ENCODE data around the gene PAQR3.

PAQR3 gene, protein sequence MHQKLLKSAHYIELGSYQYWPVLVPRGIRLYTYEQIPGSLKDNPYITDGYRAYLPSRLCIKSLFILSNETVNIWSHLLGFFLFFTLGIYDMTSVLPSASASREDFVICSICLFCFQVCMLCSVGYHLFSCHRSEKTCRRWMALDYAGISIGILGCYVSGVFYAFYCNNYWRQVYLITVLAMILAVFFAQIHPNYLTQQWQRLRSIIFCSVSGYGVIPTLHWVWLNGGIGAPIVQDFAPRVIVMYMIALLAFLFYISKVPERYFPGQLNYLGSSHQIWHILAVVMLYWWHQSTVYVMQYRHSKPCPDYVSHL

DNA sequence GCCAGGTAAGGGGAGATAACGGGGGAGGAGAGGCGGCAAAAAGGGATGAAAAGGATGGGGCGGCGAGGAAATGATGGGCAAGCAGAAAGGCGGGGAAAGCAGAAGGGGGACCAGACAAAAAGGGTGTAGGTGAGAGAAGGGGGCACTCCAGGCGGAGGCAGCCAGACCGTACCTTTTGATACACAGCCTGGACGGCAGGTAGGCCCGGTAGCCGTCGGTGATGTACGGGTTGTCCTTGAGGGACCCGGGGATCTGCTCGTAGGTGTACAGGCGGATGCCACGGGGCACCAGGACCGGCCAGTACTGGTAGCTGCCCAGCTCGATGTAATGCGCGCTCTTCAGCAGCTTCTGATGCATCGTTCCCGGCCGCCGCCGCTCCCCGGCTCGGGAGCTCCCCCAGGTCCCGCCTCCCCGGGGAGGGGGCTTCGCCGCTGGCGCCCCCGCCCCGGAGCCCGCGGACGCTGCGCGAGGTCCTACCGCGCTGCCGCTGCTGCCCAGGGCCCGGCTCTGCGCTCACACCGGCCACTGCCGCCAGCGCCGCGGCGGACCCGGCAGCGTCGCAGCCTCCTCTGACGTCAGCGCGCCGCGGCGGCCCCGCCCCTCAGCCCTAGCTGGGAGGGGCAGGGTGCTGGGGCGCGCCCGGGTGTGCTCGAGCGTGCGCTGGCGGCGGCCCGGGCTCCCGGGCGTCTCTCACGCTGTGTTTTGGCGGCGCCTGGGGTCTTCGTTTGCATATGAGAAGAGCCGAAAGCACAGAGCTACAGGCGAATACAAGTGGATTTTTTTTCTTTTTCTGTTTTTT is at the start of gene PAQR3:
Gene PAQR3 (minus strand): TSS at position 571 of the 799 bp plus-strand sequence. CDS start 214 bp downstream, at position 357.
- DNase-seq = peak; percentile 94

DNA sequence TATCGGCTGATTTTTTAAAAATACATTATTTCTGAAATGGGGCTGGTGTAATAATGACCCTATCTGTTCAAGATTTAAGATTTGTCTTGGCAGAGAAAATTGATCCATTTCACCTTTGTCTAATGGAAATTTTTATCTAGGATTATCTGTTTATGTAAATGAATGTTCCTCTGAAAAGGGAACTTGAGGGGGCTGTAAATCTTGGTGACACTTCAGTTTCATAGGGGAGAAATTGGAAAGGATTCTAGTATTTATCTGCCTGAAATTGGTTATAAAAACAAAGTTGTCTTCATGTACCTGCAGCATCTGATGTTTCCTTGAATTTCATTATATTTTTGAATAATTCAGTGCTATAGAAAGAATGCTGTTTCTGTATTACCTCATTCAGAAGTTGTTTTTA is 48.4 kb upstream of the PAQR3 start:
- DNase-seq = no peak

DNA sequence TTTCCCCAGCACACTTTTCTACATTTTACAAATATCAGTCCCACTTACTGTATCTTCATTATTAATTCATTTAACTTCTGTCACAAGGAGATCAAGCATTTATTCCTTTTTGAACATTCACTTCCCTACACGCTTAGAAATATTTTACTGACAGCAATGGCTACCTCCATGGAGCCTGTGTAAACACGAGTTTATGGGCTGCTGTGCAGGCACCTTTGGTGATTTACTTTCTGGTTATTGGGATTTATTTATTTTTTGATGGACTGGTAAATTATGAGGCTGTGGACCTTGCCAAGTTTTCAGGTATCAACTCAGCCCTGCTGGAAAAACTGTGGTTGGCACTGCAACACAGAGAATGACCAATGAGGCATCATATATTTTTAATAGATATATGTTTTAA is 45.4 kb upstream of the PAQR3 start:
- no peak for DNase-seq

DNA sequence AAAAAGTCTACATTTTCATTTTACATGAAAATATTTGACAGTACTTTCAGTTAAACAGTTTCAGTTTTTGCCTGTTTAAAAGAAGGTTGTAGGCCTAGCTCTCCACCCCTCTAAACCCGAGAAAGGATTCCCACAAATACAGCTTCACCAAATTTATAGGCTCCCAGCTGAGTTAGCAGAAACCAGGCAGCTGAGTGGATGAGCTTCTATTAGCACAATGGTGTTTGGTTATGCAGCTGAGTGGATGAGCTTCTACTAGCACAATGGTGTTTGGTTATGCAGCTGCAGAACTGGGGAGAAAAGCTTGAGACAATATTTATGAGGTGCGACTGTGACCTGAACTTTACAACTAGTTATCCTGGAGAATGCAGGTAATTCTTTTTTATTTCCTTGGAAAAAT is 36.6 kb upstream of the PAQR3 start:
- DNase-seq = no peak

DNA sequence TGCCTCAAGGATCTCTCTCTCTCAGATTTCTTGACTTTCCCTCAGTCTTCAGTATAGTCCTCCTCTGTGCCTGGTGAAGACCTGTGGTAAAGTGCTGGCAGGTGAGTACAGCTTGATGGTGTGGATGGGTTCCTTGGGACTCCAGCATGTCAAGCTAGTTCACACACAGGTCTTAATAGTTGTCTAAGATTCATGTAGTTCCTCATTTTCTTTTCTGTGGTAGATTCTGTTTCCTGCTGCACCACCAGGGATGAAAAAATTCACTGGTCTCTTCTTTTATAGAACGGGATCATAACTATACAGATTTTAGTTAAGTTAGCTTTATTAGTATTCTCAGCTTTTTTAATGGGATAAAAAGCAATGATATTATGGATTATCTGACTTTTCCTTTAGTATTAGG is 32.5 kb upstream of the PAQR3 start:
- peak; percentile 46 for DNase-seq

DNA sequence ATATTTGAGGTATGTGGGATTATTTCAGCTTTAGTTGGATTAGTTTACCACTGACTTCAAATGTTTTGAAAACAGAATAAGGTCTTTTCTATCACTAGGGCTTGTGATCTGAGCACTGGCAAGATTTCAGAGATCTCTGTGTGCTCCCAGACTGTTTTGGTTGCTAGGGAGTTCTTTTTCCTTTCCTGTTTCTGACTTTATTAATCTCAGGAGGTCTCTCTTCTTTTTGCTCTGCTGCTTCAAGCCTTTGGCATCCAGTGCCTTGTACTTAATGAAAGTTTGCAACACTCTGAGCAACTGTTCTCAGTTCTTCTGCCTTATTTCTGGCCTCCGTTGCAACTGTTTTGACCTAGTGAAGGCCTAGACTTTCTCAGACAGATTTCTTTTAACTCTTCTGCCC is 32.1 kb upstream of the PAQR3 start:
- no peak for DNase-seq

DNA sequence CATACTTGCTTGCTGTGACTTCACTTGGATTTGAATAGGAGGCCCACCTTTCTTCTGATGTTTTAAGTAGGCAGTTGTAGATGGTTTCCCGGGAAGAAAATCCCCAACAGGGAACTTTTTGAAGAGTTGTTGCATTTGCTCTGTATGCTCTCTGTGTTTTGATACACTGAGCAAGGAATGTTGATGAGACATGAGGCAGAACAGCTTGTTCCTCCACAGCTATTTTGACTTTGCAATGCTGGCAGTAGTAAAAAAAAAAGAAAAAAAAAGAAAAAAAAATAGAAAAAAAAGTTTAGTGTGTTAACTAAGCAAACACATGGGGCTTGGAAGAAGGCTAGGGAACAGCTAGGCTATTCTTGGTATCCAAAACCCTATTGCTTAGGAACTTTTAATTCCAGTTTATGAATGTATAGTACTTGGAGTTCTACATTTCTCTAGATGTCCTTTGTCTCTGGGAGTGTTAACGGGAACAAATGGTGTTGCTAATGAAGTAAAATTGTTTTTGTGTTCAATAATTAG is 23.4 kb upstream of the PAQR3 start:
- DNase-seq = no peak

DNA sequence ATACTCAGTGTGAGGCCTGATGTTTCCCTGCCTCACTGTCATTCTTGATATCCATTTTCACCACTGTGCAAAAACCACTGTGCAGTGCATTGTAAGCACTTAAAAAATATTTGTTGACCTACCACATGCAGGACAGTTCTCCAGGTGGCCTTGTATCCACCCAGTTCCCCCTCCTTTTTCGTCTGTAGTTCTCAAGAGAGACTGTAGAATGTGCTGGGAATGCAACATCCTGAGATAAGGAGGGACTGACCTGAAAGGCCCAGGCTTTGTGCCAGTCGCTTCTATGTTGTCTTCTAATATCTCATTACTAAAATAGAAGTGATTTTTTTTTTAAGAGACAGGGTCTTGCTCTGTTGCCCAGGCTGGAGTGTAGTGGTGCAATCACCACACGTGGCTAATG is 21.7 kb upstream of the PAQR3 start:
- DNase-seq = no peak

DNA sequence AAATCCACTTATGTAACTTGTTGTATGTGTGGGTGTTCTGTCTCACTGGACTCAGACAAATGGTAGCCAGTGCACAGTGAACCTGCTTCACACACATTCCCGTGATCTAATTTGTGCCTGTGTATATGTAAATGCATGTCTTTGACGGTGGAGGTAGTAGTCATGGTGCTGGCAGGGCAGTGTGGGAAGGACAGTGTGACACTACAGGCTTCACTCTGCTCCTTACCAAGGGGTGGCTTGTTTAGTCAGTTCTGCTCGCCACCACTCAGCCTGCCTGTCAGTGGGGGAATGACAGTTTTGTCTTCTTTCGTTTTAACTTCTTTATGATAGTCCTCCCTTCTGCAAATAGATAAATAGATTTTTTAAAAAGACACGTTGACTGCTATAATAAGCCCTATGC is 17.7 kb upstream of the PAQR3 start:
- DNase-seq = no peak

DNA sequence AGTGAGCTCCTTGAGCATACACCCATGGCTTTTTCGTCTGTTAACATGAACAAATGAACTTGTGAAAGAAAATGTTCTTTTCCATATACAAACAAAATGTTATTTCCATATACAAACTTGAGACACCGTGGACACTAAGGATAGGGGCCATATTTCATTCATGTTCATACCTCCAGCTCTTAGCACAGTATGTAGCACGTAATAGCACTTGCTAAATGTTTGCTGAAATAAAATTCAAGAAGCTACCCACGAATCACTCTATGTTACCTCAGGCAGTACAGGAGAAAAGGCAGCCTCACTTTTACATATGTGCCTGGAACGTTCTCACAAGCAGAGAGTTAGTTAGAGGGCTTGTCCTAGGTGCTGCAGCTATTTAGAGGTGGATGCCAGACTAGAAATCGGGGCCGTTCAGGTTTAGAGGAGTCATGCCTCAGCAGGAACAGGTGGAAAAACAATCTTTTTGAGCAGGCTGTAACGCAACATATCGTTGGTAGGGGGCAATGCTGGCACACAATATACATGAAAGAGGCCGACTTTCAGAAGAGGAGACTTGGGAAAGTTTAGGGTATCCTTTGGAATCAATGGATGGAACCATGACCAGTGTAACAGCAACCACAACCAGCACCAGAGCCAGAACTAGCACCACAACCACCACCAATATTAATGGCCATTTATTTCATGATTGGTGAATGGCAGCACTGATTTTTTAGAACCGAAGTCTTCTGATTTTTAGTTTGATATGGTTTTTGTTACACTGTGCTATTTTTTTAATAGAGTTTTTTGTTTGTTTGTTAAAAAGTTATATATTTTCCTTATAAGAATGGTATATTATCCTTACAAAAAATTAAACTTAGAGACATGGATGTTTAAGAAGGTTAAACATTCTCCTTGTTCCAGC is 14.8 kb upstream of the PAQR3 start:
- DNase-seq = peak; percentile 61

DNA sequence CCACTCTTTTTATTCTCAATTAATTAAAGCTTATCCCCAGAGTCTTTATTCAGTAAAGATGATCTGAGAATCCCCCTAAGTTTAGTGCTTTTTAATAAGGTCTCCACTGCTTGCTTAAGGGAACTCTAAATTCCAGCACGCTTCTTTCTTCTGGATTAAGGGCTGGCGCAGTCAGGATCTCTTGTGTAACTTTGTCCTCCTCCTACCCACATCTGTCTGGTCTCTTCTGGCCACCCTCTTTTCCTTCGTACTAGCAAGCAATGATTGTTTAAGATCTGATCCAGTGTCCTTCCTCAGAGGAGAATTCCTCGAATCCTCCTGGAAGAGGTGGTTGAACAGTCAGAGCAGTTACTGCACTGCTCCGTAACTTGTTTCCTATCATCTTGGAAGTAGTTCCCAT is 14.0 kb upstream of the PAQR3 start:
- DNase-seq = no peak

DNA sequence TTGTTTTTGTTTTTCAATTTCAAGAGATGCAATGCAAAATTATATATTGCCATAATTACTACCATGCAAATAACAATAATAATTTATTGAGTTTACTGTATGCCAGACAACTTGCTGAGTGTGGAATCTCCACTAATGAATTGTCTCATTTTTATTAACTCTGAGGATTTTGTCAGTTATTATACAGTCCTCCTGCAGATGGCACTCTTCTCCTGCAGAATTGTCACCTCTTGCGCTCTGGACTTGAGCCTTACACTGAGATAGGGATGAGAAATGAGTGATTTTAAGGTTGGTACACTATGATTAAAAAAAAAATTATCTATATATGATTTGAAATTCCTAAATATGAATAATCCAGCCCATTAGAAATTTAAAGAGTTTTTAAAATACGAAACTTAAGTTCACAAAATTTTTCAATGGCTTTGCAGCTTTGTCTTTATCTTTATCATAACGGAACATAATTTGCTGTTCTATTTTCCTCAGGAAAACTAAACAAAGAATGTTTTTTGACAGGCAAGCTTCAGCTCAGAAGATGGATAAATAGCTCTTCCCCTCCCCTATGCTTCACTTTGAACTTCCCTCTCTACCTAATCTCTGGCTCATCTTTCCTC is 12.7 kb upstream of the PAQR3 start:
- DNase-seq = peak; percentile 81

DNA sequence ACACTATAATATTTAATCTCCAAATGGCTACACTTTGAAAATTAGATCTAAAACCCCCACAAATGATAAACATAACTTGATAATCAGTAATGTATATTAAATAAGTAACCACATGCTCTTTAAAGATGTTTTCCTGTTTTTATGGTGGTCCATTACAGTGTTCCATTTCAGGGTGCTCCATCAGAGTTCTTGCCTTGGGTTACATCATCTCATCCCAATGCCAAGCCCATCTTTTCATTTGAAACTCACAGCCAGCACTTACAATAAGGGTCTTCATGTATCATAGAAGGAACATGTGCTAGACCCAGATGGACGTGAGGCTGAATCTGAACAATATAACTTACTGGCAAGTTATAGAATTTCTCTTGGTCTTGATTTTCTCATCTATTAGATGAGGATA is 10.5 kb upstream of the PAQR3 start:
- DNase-seq = no peak

DNA sequence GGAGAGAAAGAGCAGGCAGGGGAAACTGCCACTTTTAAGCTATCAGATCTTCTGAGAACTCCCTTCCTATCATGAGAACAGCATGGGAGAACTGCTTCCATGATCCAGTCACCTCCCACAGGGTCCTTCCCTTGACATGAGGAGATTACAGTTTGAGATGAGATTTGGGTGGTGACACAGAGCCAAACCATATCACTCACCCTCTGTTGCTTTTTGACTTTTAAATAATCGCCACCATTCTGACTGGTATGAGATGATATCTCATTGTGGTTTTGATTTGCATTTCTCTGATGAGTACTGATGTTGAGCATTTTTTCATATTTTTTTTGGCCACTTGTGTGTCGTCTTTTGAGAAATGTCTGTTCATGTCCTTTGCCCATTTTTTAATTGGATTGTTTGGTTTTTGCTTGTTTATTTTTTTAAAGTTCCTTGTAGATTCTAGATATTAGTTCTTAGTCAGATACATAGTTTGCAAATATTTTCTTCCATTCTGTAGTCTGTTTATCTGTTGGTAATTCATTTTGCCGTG is 6.5 kb upstream of the PAQR3 start:
- no peak for DNase-seq

DNA sequence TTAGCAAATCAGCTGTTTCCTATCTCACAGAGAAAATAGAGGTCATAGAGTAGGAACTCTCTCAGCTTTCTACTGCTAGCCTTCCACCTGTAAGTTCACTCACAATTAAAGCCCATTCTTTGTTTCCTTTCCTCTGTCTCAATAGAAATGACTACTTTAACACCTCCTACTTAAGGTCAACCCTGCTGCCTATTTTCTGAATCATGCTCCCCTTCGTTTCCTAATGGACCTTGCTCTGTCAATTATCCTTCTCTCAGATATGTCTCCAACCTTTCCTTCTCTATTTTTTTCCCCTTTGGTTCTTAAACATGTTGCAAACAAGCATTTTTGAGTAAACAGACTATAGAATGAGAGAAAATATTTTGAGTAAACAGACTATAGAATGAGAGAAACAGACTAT is 5.1 kb upstream of the PAQR3 start:
- DNase-seq = no peak

DNA sequence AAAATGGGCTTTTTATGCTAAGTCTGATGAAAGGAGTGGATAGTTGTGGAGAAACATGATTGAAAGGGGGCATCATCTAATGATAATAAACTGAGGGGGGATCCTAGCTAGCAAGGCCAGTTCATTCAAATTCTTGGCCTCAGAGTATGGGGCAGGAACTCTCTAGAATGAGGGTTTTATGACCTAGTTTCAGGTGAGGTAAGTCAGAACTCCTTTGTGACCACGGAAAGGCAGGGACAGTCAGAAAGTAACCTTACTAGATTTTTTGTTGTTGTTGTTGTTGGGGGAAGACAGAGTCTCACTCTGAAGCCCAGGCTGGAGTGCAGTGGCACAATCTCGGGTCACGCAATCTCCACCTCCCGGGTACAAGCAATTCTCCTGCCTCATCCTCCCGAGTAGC is 1.5 kb upstream of the PAQR3 start:
- no peak for DNase-seq

DNA sequence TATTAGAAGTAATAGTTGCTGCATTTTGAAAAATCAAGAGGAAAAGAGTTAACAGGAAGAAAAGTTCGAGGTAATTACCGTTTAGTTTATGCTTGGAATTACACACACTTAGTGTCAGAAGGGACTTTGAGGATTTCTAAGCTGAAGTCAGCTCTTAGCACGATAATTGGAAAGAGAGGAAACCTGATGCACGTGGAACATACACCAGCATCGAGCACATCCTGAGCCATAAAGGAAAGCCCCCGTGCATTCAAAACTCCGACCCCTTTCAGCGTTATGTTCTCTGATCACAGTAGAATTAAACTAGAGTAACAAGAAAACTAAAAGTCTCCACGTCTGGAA is 400 bp upstream of the PAQR3 start:
- DNase-seq = no peak

DNA sequence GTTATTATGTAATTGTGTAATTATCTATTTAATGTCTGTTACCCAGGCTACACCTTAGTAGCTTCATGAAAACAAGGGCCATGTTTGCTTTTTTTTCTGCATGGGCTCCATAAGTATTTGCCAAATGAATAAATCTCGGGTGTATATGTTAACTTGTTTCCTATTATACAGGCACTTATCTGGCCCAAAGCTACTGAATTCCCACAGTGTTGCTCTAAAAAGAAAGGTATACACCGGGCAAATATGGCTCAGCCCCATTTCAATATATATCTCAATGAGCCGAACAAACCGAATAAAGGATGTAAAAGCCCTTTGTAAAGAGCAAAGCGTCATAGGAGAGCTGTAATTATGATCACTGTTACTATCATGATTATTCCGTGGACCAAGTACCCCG is 767 bp downstream of the PAQR3 start:
- DNase-seq = peak; percentile 18

DNA sequence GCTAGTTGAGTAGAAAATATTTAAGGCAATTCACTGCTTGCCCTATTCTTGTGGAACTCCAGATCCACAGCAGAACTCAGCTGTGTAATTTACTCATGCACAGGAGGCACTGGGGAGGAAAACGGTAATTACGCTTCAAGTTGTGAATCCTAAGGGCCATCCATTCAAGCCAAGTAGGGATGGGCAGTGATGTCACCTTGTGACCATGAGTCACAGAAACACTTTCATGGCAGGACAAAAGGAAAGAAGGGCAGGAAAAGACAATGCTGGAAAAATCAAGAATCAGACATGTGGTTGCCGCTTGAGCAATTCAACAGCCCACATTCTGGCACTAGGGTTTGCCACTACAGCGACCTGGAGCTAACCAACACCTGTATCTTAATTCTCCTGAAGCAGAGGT is 1.4 kb downstream of the PAQR3 start:
- no peak for DNase-seq

DNA sequence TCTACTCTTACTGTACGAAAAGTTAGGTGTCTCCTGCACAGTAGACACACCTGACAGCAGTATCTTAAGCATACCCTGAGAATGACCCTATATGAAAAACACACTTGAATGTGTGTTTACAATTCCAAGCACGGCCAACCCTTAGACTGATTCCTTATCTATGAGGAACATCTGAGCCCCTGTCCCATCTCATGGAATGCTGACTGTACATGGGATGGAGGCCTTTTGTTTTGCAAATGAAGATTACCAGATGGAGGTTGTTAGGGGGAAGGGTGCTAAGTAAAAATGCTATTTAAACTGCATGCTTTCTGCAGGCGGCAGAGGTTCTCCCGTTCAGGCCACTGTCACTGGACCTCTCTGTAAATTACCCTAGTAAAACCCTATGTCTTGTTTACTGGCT is 2.2 kb downstream of the PAQR3 start:
- no peak for DNase-seq

DNA sequence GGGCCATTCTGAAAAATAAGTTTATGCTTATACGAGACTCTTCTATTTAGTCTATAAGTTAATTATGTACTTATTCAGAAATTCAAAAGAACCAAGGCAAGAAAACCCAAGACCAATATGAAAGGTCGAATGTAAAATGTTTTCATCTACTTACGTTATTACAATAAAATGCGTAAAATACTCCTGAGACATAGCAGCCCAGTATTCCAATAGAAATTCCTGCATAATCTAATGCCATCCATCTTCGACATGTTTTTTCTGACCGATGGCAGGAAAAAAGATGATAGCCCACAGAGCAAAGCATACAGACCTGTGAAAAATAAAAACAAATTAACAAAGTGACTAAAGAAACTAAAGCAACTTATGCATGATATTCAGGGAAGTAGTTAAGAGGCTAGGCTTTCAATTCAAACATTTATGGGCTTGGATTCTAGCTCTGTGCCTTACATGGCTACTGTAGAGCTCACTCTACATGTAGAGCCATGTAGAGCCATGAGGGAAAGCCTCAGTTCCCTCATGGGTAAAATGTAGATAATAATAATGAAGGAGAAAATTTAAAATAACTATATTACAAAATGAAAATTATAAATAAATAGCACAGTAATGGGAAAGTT is 9.1 kb downstream of the PAQR3 start:
- no peak for DNase-seq

DNA sequence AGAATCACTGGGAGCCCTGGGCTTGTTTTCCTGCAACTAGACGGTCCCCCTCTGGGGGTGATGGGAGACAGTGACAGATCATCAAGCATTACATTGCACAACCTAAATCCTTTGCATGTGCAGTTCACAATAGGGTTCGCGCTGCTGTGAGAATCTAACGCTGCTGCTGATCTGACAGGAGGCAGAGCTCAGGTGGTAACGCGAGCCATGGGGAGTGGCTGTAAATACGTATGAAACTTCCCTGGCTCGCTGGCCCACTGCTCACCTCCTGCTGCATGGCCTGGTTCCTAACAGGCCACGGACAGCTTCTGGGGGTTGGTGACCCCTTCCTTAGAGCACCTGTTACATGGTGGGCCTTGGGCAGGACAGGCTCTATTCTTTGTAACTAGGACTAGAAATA is 10.4 kb downstream of the PAQR3 start:
- DNase-seq = no peak
